Measurements from ENCODE around the gene RTN4RL1.
"Not testable (repeated sequence)": the region's sequence is repeated elsewhere in the genome, so short reads cannot be mapped to it uniquely, and the experiment has no call there.

The RTN4RL1 gene

DNA sequence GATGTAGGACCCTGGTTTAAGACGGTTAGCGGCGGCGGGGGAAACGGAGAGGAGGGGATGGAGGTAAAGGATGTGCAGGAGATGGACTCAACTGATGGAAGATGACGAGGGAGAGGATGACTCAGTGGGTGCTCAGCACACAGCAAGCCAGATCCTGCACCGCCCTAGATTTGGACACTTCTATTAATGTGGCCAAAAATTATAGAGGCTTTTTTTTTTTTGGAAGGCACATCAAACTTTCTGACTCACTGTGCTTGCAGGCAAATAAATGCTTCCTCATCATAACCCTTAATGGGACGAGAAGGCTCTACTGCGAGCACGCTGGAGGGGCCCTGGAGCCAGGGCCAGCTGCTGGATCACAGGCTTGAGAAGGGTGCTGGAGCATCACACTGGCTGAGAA, 36.0 kb downstream of the RTN4RL1 start:
- no peaks in the 10 kb centered on the region for H3K9me3 ChIP-seq
- in situ Hi-C loops (cut with MboI; ENCODE audit: low sequenced_read_pairs) = no loop called here
- no peaks in the 10 kb centered on the region for H3K36me3 ChIP-seq (replicated peaks)
- H3K4me3 ChIP-seq = no peak overlapping the region
- no peak for DNase-seq (ENCODE audit: low spot score in 2 of 2)
- no peaks in the 10 kb centered on the region for H3K27me3 ChIP-seq (ENCODE audit: low read depth)
- H3K4me1 ChIP-seq = peaks cover 9% of the 10 kb centered on the region

DNA sequence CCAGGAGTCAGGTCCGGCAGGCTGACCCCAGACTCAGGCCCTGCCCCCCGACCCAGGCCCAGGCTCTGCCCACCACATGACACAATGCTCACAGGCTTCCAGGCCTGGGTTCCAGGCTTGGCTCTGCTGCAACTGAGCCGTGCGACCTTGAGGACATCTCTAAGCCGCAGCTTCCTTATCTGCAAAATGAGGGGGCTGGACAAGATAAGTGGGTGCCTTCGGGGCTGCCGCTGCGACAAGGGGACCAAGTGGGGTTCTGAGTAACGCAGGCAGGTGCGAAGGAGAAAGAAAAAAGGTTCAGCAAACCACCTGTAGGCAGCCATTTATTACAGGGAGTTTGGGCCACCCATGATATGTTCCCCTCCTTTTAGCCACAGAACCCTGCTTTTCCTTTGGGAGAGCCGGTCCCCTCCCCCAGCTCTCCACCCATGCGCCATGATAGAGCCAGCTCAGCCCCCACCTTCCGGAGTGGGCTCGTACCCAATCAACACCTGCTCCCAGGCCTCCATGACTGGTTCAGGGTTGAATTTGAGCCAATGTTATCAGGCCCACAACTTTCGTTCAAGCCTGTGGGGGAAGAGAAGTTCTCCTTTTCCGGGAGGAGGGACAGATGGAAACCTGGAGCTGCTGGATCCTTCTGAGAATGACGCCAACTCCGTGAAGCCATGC, 38.2 kb downstream of the RTN4RL1 start:
- H3K27me3 ChIP-seq (ENCODE audit: low read depth) = no peaks in the 10 kb centered on the region
- no peaks in the 10 kb centered on the region for H3K36me3 ChIP-seq (replicated peaks)
- H3K9me3 ChIP-seq = no peaks in the 10 kb centered on the region
- in situ Hi-C loops (cut with MboI; ENCODE audit: low sequenced_read_pairs) = no loop called here
- DNase-seq (ENCODE audit: low spot score in 2 of 2) = no peak
- H3K4me3 ChIP-seq = no peak overlapping the region
- H3K4me1 ChIP-seq = peaks cover 9% of the 10 kb centered on the region

DNA sequence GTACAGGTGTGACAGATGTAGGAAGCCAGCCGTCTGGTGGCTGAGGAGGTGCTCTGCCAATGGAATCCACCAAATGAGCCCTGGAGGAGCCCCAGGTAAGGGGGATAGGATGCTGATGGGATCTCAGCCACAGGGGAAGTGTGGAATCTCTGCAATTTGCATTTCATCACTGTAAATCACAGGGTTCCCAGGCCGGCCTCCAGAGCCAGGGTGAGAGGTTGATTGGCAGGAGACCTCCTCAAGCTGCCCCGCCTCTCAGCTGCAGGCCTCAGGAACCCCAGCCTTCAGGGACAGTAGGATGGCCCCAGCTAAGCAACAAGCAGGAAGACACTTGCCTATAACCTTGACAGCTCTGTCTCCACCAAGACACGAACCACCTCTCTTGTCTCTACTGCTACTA, 39.4 kb downstream of the RTN4RL1 start:
- in situ Hi-C loops (cut with MboI; ENCODE audit: low sequenced_read_pairs) = no loop called here
- Histone ChIP-seq H3K27me3 (ENCODE audit: low read depth) (no peaks in the 10 kb centered on the region), H3K36me3 (replicated peaks) (no peaks in the 10 kb centered on the region), H3K4me3 (no peak overlapping the region), H3K4me1 (0 out of 2 replicates have a peak, but pooled peaks cover under 1% of the 10 kb centered on the region), H3K9me3 (no peaks in the 10 kb centered on the region)
- no peak for DNase-seq (ENCODE audit: low spot score in 2 of 2)

DNA sequence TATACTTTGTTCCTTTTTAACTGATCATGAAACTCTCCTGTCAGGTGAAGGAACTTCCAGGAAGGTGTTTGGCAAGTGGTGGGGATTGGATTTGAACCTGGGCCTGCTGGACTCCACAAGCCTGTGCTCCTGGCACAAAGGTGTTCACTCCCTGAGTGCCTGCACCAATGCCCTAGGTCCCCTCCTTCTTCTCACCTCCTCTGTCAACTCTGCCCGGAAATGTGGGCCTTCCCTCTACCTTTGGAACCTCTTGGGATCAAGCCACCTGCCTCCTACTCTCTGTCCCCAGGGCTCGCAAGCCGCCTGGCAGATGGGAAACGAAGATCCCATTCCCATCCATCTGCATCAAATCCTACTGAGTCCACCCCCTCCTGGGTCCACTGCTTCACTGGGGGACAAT, 40.0 kb downstream of the RTN4RL1 start:
- Histone ChIP-seq H3K4me1 (no peaks in the 10 kb centered on the region), H3K27me3 (ENCODE audit: low read depth) (no peaks in the 10 kb centered on the region), H3K36me3 (replicated peaks) (no peaks in the 10 kb centered on the region), H3K4me3 (no peak overlapping the region), H3K9me3 (no peaks in the 10 kb centered on the region)
- DNase-seq (ENCODE audit: low spot score in 2 of 2) = no peak
- in situ Hi-C loops (cut with MboI; ENCODE audit: low sequenced_read_pairs) = no loop called here

DNA sequence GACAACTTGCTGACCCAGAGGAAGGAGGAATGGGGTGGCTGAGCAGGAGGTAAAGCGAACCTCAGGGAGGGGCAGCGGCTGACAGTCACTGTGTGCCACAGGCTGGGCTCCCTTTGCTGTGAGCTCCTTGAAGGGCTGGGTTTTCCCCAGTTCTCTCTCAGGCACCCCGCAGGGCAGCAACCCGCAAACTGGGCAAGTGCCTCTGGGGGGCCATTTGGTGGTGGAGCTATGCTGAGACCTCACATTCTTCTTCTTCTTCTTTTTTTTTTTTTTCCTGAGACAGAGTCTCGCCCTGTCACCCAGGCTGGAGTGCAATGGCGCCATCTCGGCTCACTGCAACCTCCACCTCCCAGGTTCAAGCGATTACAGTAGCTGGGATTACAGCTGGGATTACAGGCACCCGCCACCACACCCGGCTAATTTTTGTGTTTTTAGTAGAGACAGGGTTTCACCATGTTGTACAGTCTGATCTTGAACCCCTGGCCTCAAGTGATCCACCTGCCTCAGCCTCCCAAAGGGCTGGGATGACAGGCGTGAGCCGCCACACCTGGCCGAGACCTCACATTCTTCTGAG, 42.3 kb downstream of the RTN4RL1 start:
- H3K4me3 ChIP-seq; H3K9me3 ChIP-seq; H3K4me1 ChIP-seq; H3K27me3 ChIP-seq (ENCODE audit: low read depth); H3K36me3 ChIP-seq (replicated peaks); DNase-seq (ENCODE audit: low spot score in 2 of 2); in situ Hi-C loops (cut with MboI; ENCODE audit: low sequenced_read_pairs): not testable (repeated sequence)

DNA sequence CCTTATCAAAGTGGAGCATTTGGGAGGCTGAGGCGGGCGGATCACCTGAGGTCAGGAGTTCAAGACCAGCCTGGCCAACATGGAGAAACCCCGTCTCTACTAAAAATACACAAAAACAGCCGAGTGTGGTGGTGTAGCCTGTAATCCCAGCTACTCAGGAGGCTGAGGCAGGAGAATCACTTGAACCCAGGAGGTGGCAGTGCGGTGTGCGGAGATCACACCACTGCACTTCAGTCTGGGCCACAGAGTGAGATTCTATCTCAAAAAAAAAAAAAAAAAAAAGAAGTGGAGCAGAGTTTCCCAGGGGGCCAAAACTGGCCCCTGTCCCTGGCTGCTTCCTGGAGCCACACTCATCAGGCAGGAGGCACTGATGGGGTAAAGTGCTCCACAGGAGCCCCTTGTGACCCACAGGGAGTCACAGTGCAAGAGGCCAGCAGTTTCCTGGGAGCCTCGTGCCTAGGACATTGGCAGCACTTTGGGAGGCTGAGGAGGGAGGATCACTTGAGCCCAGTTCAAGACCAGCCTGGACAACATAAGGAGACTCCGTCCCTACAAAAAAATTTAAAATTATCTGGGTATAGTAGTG, 44.4 kb downstream of the RTN4RL1 start:
- Histone ChIP-seq H3K27me3 (ENCODE audit: low read depth) (no peaks in the 10 kb centered on the region), H3K4me1 (no peaks in the 10 kb centered on the region), H3K36me3 (replicated peaks) (no peaks in the 10 kb centered on the region), H3K9me3 (no peaks in the 10 kb centered on the region), H3K4me3 (no peak overlapping the region)
- no peak for DNase-seq (ENCODE audit: low spot score in 2 of 2)
- in situ Hi-C loops (cut with MboI; ENCODE audit: low sequenced_read_pairs) = no loop called here

DNA sequence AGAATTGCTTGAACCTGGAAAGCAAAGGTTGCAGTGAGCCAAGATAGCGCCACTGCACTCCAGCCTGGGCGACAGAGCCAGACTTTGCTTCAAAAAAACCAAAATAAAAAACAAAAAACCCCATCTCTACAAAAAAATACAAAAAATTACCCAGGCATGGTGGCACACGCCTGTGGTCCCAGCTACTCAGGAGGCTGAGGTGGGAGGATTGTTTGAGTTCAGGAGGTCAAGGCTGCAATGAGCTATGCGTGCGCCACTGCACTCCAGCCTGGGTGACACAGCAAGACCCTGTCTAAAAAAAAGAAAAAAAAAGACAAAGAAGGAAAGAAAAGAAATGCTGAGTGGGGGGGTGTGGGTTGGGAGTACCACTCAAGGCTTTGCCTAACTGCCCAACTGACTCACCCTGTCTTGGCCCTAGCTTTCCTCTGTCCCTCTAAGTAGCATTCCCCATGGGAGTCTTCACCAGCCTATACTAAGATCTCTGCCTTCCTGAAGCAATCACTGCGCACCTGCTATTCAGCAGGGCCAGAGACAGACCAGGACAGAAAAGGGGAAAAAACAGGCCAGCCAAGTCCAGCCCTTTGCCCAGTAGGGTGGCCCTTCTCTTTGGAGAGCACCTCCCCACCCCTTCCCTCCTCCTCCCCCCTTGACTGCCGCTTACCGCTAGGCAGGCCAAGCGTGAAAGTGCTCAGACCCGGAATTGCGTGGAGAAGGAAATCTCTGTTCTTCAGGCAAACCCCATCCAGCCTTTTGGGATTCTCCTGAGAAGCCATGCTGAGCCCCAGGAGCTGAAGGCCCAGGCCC, 45.8 kb downstream of the RTN4RL1 start:
- no peaks in the 10 kb centered on the region for H3K27me3 ChIP-seq (ENCODE audit: low read depth)
- no peaks in the 10 kb centered on the region for H3K36me3 ChIP-seq (replicated peaks)
- no peaks in the 10 kb centered on the region for H3K9me3 ChIP-seq
- H3K4me1 ChIP-seq = no peaks in the 10 kb centered on the region
- no peak for DNase-seq (ENCODE audit: low spot score in 2 of 2)
- no peak overlapping the region for H3K4me3 ChIP-seq
- in situ Hi-C loops (cut with MboI; ENCODE audit: low sequenced_read_pairs) = no loop called here

DNA sequence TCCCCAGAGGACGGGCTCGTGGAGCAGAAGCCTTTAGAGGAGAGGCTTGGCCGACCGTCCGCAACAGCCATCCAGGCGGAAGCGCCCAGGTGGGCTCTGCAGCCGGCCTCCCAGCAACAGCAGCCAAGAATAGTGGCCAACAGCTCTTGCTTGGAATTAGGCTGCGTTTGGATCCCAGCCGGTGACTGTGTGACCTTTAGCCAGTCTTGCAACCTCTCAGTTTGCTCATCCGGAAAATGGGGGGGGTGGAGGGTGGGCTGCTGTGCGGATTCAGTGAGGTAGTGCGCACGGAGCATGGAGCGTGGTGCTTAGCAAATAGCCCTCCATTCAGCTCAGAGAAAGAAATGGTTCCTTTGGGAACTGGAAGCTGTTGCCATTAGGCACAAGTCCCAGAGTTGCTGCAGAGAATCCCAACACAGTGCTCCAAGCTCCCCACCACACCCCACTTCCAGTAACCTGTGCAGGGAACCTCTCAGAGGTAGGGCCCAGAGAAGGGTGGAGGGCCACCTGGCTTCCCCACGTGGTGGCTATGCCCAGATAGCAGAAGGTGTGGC, 46.7 kb downstream of the RTN4RL1 start:
- in situ Hi-C loops (cut with MboI; ENCODE audit: low sequenced_read_pairs) = no loop called here

DNA sequence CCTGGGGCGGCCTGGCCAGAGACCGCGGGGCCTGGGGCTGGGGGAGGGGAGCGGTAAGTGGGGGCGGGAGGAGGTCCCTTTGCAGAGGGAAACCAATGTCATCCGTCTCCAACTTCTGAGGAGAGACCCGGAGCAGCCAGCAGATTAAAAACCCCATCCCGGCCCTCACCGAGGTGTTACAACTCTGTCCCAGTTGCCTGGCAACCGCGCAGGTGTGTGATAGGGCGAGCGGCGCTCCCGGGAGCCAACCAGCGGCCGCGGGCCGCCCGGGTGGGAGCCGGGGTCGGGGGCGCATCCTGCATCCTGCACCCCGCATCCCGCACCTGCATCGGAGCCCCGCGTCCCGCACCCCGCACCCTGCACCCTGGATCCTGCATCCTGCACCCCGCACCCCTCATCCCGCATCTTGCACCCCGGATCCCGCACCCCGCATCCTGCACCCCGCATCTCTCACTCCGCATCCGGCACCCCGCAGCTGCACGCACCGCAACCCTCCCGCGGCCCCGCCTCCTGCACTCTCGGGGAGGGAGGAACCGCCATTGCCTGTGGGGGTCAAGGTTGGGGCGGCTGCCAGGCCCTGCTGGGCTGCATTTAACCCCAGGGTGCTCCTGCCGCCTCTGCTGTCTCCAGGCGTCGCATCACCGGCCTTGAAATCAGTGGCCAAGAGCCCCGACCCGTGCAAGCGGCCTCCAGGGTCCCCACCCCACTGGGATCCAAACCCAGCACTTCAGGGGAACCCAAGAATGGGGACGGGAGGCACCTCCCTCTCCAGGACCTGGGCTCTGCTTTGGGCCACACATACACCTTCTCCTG, 47.3 kb downstream of the RTN4RL1 start:
- no peak for DNase-seq (ENCODE audit: low spot score in 2 of 2)
- H3K36me3 ChIP-seq (replicated peaks) = no peaks in the 10 kb centered on the region
- no peaks in the 10 kb centered on the region for H3K9me3 ChIP-seq
- no peaks in the 10 kb centered on the region for H3K27me3 ChIP-seq (ENCODE audit: low read depth)
- 0 out of 2 replicates have a peak, but pooled peaks cover under 1% of the 10 kb centered on the region for H3K4me1 ChIP-seq
- no peak overlapping the region for H3K4me3 ChIP-seq
- in situ Hi-C loops (cut with MboI; ENCODE audit: low sequenced_read_pairs) = no loop called here

More for the DNA sequence above, 46.7 kb downstream of the RTN4RL1 start:
- Histone ChIP-seq H3K4me3 (no peak overlapping the region), H3K27me3 (ENCODE audit: low read depth) (no peaks in the 10 kb centered on the region), H3K9me3 (no peaks in the 10 kb centered on the region), H3K36me3 (replicated peaks) (no peaks in the 10 kb centered on the region), H3K4me1 (no peaks in the 10 kb centered on the region)
- no peak for DNase-seq (ENCODE audit: low spot score in 2 of 2)

DNA sequence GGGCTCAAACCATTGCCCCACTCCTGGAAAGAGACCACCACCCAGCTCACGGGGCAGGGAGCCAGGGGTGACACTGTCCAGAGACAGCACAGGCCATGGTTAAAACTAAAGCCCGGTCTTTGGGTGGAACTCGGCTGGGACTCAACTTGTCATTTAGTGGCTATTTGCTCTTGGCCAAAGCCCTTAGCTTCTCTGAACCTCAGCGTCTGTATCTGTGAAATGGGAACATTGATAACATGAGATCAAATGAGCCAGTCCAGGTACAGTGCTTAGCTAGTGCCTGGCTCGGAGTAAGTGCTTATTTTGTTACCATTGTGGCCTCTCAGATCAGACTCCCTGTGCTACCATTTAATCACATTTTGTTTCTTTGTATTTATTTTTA, 48.5 kb downstream of the RTN4RL1 start:
- in situ Hi-C loops (cut with MboI; ENCODE audit: low sequenced_read_pairs) = no loop called here
- no peaks in the 10 kb centered on the region for H3K9me3 ChIP-seq
- H3K36me3 ChIP-seq (replicated peaks) = no peaks in the 10 kb centered on the region
- no peaks in the 10 kb centered on the region for H3K27me3 ChIP-seq (ENCODE audit: low read depth)
- DNase-seq (ENCODE audit: low spot score in 2 of 2) = no peak
- no peak overlapping the region for H3K4me3 ChIP-seq
- H3K4me1 ChIP-seq = 0 out of 2 replicates have a peak, but pooled peaks cover 3% of the 10 kb centered on the region

DNA sequence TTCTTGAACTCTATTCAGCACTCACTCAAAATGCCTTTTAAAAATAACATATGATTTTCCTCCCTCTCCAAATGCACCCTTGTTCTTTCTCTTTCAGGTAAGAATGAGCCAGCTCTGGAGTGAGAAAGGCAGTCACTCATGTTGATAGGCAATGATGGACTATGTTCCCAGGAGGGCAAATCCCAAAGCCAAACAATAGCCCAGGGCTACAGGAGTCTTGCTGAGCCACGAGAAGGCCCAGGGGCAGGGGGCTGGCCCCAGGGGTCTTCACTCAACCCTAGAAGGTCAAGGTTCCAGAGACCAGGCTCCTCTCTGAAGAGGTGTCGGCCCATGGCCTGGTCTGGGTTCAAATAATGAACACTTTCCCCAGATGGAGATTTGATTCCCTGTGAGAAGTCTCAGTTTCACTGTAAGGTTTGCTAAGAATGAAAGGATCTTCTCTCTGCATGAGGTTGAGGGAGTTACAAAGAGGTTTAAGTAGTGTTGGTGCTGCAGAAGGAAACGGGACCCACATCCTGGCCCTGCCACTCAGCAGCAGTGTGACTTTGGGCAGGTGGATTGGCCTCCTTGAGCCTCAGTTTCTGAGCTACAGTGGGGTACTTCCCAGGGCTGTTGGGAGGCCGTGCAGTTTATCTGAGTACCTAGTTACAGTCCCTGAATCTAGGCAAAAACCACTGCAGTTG, 49.0 kb downstream of the RTN4RL1 start:
- Histone ChIP-seq H3K4me1 (0 out of 2 replicates have a peak, but pooled peaks cover 3% of the 10 kb centered on the region), H3K27me3 (ENCODE audit: low read depth) (no peaks in the 10 kb centered on the region)
- no peak for DNase-seq (ENCODE audit: low spot score in 2 of 2)

DNA sequence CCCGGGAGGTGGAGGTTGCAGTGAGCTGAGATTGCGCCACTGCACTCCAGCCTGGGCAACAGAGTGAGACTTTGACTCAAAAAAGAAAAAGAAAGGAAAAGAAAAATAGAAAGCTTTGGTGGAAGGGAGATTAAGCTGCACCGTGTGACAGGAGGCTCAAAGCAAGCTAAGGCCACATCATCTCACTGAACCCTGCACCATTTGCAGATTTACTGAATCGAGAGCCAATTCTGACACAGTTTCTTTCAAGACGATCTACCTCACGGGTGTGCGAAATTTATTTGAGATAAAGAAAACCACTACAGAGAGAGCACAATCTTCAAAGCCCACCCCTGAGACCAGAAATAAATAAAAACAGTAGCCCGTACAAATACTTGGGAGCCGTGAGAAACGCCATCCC, 49.6 kb downstream of the RTN4RL1 start:
- in situ Hi-C loops (cut with MboI; ENCODE audit: low sequenced_read_pairs) = no loop called here
- H3K4me3 ChIP-seq = no peak overlapping the region
- H3K27me3 ChIP-seq (ENCODE audit: low read depth) = no peaks in the 10 kb centered on the region
- no peaks in the 10 kb centered on the region for H3K36me3 ChIP-seq (replicated peaks)
- no peak for DNase-seq (ENCODE audit: low spot score in 2 of 2)
- H3K9me3 ChIP-seq = no peaks in the 10 kb centered on the region
- H3K4me1 ChIP-seq = 0 out of 2 replicates have a peak, but pooled peaks cover 3% of the 10 kb centered on the region

More for the DNA sequence above, 49.0 kb downstream of the RTN4RL1 start:
- Histone ChIP-seq H3K4me3 (no peak overlapping the region), H3K9me3 (no peaks in the 10 kb centered on the region), H3K36me3 (replicated peaks) (no peaks in the 10 kb centered on the region)
- in situ Hi-C loops (cut with MboI; ENCODE audit: low sequenced_read_pairs) = no loop called here

All from HAP-1 (cell line).